Renal pelvis (tissue), 12 donors: ENCODE data around the gene PTPRM. TPM values are rescaled to one million over a fixed set of nuclear protein-coding genes. Genes with fewer than 3 reads are reported as not detected.

Source experiments
- DNase-seq: peaks from one replicate; pipeline ENCODE4 v3.0.0-alpha.2; 2013
- long read RNA-seq, 16 experiments: transcript quantifications; one replicate each; lab custom pipeline, GENCODE V29; 2026
- polyA plus RNA-seq, 3 donors: library from polyadenylated mRNA; unstranded; fragments of 120-200 nt; gene quantifications; one replicate each; pipeline ENCODE4 v1.2.1, GENCODE V29; 2013; ENCODE audit not compliant: insufficient read length in 3 of 3

PTPRM gene
- 10 to 100 TPM; 77.7 to 97.3 (median 83.7) TPM for polyA plus RNA-seq
- long read RNA-seq, donor 1, partial matches to known transcripts: 8 of 8 reads
- long read RNA-seq, donor 1, other reads (novel, unspliced or antisense): 0 of 8 reads
- long read RNA-seq, donor 2, partial matches to known transcripts: 17 of 17 reads
- long read RNA-seq, donor 2, other reads (novel, unspliced or antisense): 0 of 17 reads
- long read RNA-seq, donor 3, partial matches to known transcripts: 36 of 36 reads
- long read RNA-seq, donor 3, other reads (novel, unspliced or antisense): 0 of 36 reads
- long read RNA-seq, donor 4: 0 reads
- long read RNA-seq, donor 5, partial matches to known transcripts: 0 of 1 reads
- long read RNA-seq, donor 5, other reads (novel, unspliced or antisense): 0 of 1 reads
- long read RNA-seq, donor 6, partial matches to known transcripts: 11 of 11 reads
- long read RNA-seq, donor 6, other reads (novel, unspliced or antisense): 0 of 11 reads
- long read RNA-seq, donor 7, partial matches to known transcripts: 23 of 23 reads
- long read RNA-seq, donor 7, other reads (novel, unspliced or antisense): 0 of 23 reads
- long read RNA-seq, donor 8, partial matches to known transcripts: 18 of 18 reads
- long read RNA-seq, donor 8, other reads (novel, unspliced or antisense): 0 of 18 reads
- long read RNA-seq, donor 9, partial matches to known transcripts: 28 of 28 reads
- long read RNA-seq, donor 9, other reads (novel, unspliced or antisense): 0 of 28 reads
- long read RNA-seq, donor 10, partial matches to known transcripts: 31 of 32 reads
- long read RNA-seq, donor 10, other reads (novel, unspliced or antisense): 0 of 32 reads
- long read RNA-seq, donor 11, partial matches to known transcripts: 18 of 18 reads
- long read RNA-seq, donor 11, other reads (novel, unspliced or antisense): 0 of 18 reads
- long read RNA-seq, donor 12, partial matches to known transcripts: 33 of 34 reads
- long read RNA-seq, donor 12, other reads (novel, unspliced or antisense): 0 of 34 reads
- long read RNA-seq, donor 13, partial matches to known transcripts: 13 of 13 reads
- long read RNA-seq, donor 13, other reads (novel, unspliced or antisense): 0 of 13 reads
- long read RNA-seq, donor 14: 0 reads
- long read RNA-seq, donor 15: 0 reads
- long read RNA-seq, donor 16, partial matches to known transcripts: 28 of 29 reads
- long read RNA-seq, donor 16, other reads (novel, unspliced or antisense): 0 of 29 reads

DNA sequence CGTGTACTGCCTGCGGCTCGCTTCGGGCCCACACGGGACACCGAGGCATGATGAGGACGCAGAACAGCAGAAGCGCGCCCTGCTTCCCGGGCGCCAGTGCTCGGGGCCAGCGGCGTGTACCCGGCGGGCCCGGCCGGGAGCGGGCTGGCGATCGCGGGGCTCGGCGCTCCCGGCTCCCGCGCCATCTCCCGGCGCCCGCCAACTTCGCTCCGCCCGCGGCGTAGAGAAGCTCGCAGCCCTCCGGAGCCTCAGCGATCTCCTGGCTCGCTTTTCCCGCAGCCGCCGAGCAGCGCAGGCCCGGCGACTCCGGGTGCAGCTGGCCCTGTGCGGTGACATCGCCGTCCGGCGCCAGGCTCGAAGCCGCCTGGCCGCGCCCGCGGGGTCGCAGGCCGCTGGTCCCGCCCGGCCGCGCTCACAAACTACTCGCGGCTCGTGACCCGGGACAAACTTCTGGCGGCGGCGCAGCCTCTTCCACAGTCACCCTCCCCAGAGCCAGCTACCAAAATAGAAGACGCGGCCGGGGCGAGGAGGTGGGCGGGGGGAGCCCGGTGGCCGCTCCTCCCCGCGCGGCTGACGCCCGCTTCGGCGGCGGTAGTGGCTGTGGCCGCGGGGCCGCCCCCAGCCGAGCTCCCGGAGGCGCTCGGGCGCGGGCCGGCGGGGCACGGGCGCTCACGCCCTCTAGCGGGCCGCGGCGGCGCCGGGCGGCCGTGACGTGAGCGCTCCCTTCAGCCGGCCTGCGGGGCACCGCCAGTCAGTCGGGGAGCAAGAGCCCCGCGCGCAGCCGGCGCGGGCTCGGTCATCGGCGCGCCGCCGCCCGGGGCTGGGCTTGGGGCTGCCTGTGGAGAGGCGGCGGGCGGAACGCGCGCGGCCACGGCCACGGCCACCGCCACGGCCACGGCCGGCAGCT is at the start of gene PTPRM:
Gene PTPRM (plus strand): TSS at position 750 of the 907 bp plus-strand sequence. CDS start 503 bp downstream, outside the sequence.
- peak; percentile 87 for DNase-seq

DNA sequence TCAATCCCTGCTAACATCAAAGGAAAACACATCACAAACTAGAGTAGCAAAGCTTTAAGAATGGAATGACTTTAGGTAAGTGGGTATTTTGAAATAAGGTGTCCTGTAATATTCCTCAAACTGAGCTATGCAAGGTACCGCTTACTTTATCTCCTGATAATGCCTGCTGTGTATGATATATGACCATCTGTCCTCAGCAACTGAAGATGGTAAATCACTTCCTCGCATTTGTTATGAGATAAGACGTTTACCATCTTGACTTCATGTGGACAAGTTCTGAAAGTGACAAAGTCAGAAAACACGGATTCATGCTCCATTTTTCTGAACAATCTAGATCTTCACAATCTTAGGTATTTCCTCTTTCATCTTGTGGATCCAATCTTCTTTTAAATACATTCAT is 49.3 kb upstream of the PTPRM start:
- DNase-seq: no peak

DNA sequence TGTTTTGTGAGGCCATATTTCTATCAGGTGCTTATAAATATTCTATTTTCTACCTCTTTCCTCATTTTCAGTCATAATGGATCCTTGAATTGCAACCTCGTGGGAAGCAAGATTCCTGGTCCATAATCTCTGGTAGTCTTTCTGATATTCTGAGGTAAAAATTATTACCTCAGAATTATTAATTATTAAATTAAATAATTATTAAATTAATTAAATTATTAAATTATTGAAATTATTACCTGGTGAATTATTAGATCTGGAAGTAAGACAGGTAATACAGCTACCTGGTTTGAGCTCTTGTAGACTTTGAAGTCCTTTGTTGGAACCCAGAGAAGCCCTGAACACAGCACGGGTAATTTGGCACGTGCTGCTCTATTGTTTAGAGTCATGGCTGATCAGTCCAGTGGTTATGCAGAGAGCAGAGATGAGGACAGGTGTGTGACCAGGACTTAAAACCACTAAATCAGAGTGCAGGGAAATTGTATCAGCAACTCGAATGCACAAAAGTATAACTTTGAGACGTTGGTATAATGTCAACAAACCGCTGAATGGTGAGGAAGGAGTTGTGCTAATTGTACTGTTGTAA is 46.8 kb upstream of the PTPRM start:
- no peak for DNase-seq

DNA sequence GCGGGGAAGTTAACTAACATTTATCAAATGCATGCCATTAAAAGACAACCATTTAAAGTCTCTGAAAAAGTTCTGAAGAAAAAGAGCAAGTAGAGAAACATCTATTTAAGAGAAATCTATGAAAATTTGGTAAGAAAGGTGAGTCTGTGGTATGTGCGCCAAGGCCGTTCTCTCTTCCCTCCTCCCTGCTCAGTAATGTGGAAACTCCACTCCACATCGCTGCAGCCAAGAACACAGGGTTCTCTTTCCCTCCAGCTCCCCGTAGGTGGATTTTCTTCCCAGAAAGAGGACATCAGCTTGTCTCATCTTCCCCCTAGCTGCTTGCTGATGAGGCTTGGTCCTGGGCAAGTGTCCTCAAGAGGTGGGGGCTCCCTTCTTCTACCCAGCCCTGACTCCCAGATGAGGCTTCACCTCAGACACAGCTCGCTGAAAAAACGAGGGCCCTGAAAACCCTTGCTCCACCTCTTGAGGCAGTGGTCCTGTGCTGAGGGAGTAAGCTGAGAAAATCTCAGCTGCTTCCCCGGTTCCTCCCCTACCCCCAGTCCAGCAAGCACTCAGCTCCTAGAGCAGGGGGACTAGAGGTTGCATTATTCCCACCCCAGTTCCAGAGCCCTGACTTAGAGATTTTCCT is 45.8 kb upstream of the PTPRM start:
- DNase-seq: no peak

DNA sequence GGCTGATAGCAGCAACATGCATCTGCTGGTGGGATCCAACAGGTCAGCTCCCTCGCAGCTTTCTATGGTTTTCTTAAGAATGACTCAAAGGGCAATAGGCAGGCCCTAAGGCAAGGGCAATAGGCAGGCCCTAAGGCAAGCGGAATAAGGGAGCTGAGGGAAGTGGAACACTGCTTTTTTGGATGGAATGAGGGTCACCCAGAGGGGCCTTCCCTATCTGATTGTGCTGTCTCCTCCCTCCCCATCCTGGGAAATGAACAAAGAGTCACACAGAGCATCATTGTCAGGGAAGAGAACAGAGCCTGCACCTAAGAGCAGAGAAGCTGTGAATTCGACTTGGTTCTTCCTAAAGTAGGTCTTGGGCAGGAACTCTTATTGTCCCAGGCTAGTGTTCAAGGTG is 43.3 kb upstream of the PTPRM start:
- DNase-seq: no peak

DNA sequence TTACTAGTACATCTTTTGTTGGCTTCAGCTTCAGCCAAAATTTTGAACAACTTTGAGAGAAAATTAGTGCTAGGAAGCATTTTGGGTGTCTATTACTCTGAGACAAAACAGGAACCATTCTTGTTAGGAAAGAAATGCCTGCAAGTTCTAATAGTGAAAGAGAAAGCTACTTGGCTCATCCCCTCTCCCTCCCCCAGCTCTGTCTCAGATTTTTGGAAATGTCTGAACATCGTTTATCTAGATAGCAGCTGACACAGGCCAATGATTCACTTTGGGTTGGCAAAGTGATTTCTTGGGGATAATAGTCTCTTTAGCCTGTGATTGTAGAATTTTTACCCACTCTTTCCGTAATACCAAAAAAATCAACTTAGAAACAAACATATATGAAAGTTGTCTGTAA is 42.3 kb upstream of the PTPRM start:
- DNase-seq: no peak

DNA sequence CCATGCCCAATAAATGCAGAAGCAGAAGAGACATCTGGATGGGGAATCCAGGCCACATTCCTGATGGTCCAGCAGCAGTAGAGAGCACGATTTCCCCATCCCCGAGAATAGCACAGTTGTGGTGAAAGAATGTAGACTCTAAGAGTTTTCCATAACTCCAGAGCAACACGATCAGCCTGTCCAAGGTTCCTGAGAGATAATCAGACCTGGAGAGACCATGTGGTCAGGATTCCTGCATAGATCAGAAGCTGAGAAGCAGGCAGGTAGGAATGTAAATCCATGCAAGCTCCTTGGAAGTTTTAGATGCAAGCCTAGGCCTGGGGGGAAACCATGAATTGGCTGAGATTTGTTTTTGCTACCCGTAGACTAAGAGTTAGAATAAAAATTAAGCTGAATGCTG is 34.2 kb upstream of the PTPRM start:
- DNase-seq: no peak

DNA sequence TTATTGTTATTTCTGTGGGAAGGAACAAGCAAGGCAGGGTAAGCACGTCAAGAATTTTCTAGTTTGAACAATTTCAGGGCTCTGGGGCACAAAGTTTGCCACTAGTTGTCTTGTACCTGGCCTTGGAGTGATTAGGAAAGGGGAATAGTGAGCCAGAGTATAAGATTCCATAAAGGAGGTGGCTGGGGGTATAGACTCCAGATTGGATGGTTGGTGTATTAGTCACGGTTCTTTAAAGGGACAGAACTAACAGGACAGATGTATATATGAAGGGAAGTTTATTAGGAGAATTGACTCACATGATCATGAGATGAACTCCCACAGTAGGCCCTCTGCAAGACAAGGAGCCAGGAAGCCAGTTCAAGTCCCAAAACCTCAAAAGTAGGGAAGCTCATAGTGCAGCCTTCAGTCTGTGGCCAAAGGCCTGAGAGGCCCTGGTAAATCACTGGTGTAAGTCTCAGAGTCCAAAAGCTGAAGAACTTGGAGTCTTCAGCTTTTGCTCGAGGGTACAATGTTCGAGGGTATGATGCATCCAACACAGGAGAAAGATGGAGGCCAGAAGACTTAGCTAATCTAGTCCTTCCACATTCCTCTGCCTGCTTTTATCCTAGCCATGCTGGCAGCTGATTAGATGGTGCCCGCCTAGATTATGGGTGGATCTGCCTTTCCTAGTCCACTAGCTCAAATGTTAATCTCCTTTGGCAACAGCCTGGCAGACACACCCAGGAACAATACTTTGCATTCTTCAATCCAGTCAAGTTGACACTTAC is 31.5 kb upstream of the PTPRM start:
- no peak for DNase-seq

DNA sequence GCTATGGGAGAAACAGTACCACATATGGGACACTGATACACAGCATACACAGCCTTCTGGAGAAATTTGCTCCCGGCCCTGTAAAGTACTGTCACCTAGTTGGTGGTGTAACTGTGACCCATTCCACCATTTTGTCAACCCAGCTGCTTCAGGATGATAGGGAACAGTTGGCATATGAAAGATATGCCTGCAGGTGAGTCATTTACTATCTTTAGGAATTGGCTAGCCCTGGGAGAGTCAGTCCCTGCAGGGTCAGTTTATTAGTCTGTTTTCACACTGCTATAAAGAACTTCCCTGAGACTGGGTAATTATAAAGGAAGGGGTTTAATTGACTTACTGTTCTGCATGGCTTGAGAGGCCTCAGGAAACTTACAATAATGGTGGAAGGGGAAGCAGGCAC is 30.0 kb upstream of the PTPRM start:
- DNase-seq: no peak

DNA sequence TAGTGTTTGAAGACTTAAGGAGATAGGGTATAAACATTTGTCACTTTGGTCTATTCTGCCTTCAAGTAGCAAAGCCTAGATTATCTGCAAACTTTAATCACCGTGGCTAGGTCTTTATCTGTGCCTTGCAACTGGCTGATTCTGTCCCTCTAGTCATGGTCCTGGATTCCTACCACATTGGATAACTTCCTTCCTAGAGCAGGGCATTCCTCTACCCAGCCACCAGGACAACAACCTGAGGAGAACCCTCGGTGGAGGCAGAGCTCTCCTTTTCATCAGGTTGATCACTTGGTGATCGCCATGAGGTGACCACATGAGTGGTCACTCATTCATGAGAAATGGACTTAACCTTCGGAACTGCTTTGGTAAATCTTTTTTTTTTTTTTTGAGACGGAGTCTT is 25.3 kb upstream of the PTPRM start:
- no peak for DNase-seq

DNA sequence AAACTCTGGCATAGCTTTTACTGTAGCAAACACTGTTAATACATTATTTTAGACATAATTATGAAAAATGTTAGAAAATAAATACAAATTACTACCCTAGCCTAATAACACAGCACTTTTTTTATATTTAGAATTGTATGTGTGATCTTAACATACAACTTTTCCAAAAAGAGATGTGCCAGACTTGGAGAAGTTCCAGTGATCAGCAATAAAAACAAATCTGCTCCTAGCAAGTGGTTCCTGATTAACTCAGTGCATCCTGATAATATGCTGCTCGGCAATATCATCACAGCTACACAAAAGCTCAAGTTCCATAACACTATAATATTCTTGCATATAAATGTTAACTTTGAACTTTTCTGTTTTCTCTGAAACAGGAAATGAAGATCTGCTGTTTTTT is 22.4 kb upstream of the PTPRM start:
- DNase-seq: no peak

DNA sequence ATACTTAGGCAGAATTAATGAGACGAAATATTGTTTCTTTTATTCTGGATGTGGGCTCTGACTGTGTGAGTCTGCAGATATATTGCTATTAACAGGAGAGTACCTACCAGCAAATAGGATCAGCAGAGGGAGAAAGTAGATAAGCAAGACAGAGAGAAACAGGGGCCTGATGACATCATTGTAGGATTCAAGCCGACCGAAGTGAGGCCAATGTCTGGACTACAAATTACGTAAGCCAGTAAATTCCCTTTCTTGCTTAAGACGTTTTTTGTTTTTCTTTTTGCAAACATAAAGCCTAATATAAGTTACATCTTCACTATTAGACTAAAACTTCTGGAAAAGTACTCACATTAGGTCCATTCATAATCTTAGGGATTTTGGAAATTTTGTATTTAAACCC is 21.4 kb upstream of the PTPRM start:
- DNase-seq: no peak

DNA sequence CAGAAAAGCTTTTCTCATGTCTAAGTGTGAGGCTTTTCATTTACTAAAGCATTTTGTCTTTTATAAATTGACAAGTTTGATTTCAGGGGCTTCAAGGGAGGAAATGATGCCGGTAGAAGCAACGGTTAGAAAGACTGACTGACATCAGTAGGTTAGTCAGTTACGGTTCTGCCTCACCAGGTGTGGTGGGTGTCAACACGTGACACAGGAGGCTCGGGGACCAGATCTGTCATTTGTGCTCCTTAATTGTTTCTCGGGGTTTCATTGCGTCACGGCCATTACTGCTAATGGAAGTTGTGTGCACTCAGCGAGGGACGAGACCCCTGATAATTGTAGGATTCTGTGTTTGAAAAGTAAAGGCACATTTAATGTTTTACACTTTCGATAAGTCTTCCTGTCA is 18.9 kb upstream of the PTPRM start:
- no peak for DNase-seq

DNA sequence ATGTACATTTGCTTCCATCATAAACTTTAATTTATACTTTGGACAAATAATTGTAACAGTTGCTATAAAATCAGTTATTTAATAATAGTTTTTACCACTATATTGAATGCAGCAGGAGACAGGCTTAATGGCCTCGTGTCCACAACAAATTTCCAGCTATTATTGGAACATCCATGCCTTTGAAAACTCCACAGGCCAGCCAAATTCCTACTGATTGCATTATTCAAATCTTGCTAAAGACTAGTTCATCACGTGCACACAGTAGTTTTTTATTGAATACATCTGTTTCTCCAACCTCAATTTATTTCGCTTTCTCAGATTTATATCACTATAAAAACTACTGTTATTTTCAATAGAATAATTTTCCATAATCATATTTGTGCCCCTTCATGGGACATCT is 18.4 kb upstream of the PTPRM start:
- DNase-seq: no peak

DNA sequence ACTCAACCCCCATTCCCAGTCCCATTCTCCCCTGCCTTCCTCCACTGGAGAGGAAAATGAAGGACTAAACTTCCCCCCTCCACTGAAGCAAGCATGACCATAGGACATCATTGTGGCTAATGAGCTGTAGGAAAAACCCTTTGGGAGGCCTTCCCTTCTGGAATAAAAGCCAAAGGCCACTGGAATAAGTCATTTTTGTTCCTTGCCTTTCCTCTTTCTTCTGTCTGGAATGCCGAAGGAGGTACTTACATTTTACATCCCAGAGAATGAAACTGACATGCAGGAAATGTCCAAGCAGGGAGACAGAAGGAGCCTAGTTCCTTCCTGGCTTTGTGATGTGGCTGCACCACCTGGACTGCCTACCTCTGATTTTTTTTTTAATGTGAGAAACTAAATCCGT is 9.1 kb upstream of the PTPRM start:
- DNase-seq: no peak

DNA sequence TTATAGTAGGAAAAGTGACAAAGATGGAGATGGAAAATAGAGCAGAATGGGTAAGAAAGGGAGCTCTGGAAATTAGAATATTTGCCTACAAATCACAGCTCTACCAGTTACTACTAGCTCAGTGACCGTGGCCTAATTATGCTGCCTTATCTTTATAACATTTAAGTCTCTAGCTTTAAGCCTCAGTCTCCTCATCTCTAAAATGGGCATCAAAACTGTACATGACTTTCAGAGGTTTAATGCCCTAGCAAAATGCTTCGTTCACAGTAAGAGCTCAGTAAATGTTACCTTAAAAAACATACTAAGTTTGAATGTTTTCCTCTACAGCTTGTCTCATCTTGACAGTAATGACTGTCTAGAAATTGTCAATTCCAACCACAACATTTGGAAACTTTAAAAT is 8.3 kb upstream of the PTPRM start:
- DNase-seq: no peak

DNA sequence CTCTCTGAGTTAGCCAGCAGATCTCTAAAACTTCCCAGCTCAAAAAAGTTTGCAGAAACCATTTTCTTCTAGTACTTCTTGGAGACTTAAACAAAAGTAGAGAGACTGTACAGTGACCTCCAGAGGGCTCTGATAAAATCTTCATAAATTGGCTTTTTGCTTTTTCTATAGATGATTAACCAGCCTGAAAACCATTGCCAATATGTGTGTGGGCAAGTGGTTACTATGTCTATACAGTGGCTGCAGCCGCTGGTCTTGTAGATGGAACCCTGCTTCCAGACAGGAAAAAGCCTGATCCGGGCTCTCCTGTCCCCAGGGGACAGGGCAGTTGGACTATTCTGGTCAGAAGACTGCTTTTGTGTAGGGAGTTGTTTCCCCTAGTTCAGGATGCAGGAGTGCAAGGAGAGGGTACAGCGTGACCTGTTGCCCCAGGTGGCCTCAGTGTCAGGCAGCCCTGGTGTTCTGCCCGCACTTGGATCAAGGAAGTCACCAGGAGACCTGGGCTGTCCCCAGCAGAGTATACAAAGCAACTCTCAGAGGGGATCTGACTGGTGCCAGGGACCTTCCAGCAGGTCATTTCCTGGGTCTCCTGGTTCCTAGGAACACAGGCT is 7.3 kb upstream of the PTPRM start:
- DNase-seq: no peak

DNA sequence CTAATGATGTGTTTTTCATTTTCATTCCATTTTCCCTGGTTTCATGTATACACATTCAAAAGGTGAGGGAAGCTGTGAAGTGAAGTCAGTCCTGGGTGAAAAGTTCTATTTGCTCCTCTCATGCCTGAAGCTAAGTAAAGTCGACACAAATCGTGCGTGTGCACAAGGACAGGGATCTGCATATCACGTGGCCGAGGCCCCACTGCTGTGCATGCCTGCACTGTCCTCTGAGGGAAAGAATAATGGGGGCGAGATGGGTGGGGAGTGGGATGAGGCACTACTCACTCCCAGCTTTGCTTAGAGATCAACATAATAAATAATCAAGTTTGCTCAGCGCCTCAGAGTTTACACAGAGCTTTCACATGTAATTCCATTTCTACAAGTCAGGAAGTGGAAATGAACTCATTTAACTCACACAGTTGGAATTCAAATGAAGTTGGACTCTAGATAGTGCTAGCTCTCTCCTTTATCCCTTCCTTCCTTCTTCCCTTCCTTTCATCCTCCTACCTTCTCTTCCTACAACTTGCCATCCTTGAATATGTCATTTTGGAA is 5.1 kb upstream of the PTPRM start:
- DNase-seq: no peak

DNA sequence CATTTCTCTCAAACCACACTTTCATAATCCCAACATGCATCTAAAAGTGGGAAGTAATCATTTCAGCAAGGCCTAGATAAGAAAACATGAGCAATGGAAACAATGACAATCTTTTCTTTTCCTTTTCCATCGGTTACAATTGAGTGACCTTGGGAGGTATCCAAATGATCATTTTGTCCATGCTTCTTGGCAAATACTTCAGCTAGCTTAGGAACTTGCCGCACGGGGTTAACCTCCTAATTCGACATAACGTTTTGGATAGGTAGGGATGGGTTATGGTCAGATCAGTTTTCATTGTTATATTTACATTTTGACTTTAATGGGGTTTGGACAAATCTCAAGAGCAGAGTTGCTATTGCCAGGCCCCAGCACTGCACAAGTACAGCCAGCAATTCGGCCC is 4.6 kb upstream of the PTPRM start:
- no peak for DNase-seq
